ENCODE measurements around the gene NT5C1A.

The NT5C1A gene

GRCh38 chr1:39631361-39632322, 40.3 kb downstream of the NT5C1A start:
- Histone ChIP-seq H3K4me1 (ENCODE audit: insufficient read depth, low read length) (peaks cover 10% of the 10 kb centered on the region; the same call in 1 of the 2 replicates), H3K36me3 (ENCODE audit: insufficient read depth, low read length) (no peaks in the 10 kb centered on the region), H3K9ac (ENCODE audit: low read depth, low read length) (no peak overlapping the region), H3K9me3 (ENCODE audit: control insufficient read depth, insufficient read depth, low read length) (no peaks in the 10 kb centered on the region)

GRCh38 chr1:39628807-39629350, 43.0 kb downstream of the NT5C1A start:
- no peaks in the 10 kb centered on the region; the same call in 1 of the 2 replicates for H3K4me1 ChIP-seq (ENCODE audit: insufficient read depth, low read length)
- H3K36me3 ChIP-seq (ENCODE audit: insufficient read depth, low read length) = no peaks in the 10 kb centered on the region
- H3K9me3 ChIP-seq (ENCODE audit: control insufficient read depth, insufficient read depth, low read length) = no peaks in the 10 kb centered on the region
- no peak overlapping the region for H3K9ac ChIP-seq (ENCODE audit: low read depth, low read length)

GRCh38 chr1:39626646-39627045, 45.3 kb downstream of the NT5C1A start:
- no peaks in the 10 kb centered on the region for H3K36me3 ChIP-seq (ENCODE audit: insufficient read depth, low read length)
- no peak overlapping the region for H3K9ac ChIP-seq (ENCODE audit: low read depth, low read length)
- no peaks in the 10 kb centered on the region for H3K4me1 ChIP-seq (ENCODE audit: insufficient read depth, low read length)
- no peaks in the 10 kb centered on the region for H3K9me3 ChIP-seq (ENCODE audit: control insufficient read depth, insufficient read depth, low read length)

GRCh38 chr1:39625462-39626273, 46.2 kb downstream of the NT5C1A start:
- no peak overlapping the region for H3K9ac ChIP-seq (ENCODE audit: low read depth, low read length)
- no peaks in the 10 kb centered on the region for H3K4me1 ChIP-seq (ENCODE audit: insufficient read depth, low read length)
- H3K36me3 ChIP-seq (ENCODE audit: insufficient read depth, low read length) = no peaks in the 10 kb centered on the region
- H3K9me3 ChIP-seq (ENCODE audit: control insufficient read depth, insufficient read depth, low read length) = no peaks in the 10 kb centered on the region

- H3K9me3 ChIP-seq (ENCODE audit: control insufficient read depth, insufficient read depth, low read length) = no peaks in the 10 kb centered on the region
- H3K36me3 ChIP-seq (ENCODE audit: insufficient read depth, low read length) = no peaks in the 10 kb centered on the region
- H3K4me1 ChIP-seq (ENCODE audit: insufficient read depth, low read length) = no peaks in the 10 kb centered on the region
- no peak overlapping the region for H3K9ac ChIP-seq (ENCODE audit: low read depth, low read length)
Observed at GRCh38 chr1:39625009-39625408, 46.9 kb downstream of the NT5C1A start.

GRCh38 chr1:39623053-39623452, 48.9 kb downstream of the NT5C1A start:
- H3K36me3 ChIP-seq (ENCODE audit: insufficient read depth, low read length) = no peaks in the 10 kb centered on the region
- no peaks in the 10 kb centered on the region for H3K4me1 ChIP-seq (ENCODE audit: insufficient read depth, low read length)
- H3K9me3 ChIP-seq (ENCODE audit: control insufficient read depth, insufficient read depth, low read length) = no peaks in the 10 kb centered on the region
- H3K9ac ChIP-seq (ENCODE audit: low read depth, low read length) = no peak overlapping the region

GRCh38 chr1:39622427-39622826, 49.5 kb downstream of the NT5C1A start:
- no peak overlapping the region for H3K9ac ChIP-seq (ENCODE audit: low read depth, low read length)
- H3K36me3 ChIP-seq (ENCODE audit: insufficient read depth, low read length) = no peaks in the 10 kb centered on the region
- H3K9me3 ChIP-seq (ENCODE audit: control insufficient read depth, insufficient read depth, low read length) = no peaks in the 10 kb centered on the region
- no peaks in the 10 kb centered on the region for H3K4me1 ChIP-seq (ENCODE audit: insufficient read depth, low read length)

- Histone ChIP-seq H3K9me3 (ENCODE audit: control insufficient read depth, insufficient read depth, low read length) (no peaks in the 10 kb centered on the region), H3K4me1 (ENCODE audit: insufficient read depth, low read length) (no peaks in the 10 kb centered on the region), H3K36me3 (ENCODE audit: insufficient read depth, low read length) (no peaks in the 10 kb centered on the region), H3K9ac (ENCODE audit: low read depth, low read length) (no peak overlapping the region)
Observed at GRCh38 chr1:39620659-39621165, 51.2 kb downstream of the NT5C1A start.

GRCh38 chr1:39617488-39618049, 54.3 kb downstream of the NT5C1A start:
- H3K9ac ChIP-seq (ENCODE audit: low read depth, low read length) = no peak overlapping the region
- no peaks in the 10 kb centered on the region for H3K4me1 ChIP-seq (ENCODE audit: insufficient read depth, low read length)
- no peaks in the 10 kb centered on the region for H3K9me3 ChIP-seq (ENCODE audit: control insufficient read depth, insufficient read depth, low read length)
- no peaks in the 10 kb centered on the region for H3K36me3 ChIP-seq (ENCODE audit: insufficient read depth, low read length)

- no peaks in the 10 kb centered on the region for H3K36me3 ChIP-seq (ENCODE audit: insufficient read depth, low read length)
- no peak overlapping the region for H3K9ac ChIP-seq (ENCODE audit: low read depth, low read length)
- H3K4me1 ChIP-seq (ENCODE audit: insufficient read depth, low read length) = no peaks in the 10 kb centered on the region
- H3K9me3 ChIP-seq (ENCODE audit: control insufficient read depth, insufficient read depth, low read length) = no peaks in the 10 kb centered on the region
Observed at GRCh38 chr1:39615086-39615673, 56.7 kb downstream of the NT5C1A start.

- Histone ChIP-seq H3K36me3 (ENCODE audit: insufficient read depth, low read length) (no peaks in the 10 kb centered on the region), H3K4me1 (ENCODE audit: insufficient read depth, low read length) (no peaks in the 10 kb centered on the region), H3K9me3 (ENCODE audit: control insufficient read depth, insufficient read depth, low read length) (no peaks in the 10 kb centered on the region), H3K9ac (ENCODE audit: low read depth, low read length) (no peak overlapping the region)
Observed at GRCh38 chr1:39614488-39614887, 57.4 kb downstream of the NT5C1A start.

GRCh38 chr1:39613250-39613649, 58.7 kb downstream of the NT5C1A start:
- Histone ChIP-seq H3K4me1 (ENCODE audit: insufficient read depth, low read length) (no peaks in the 10 kb centered on the region), H3K9me3 (ENCODE audit: control insufficient read depth, insufficient read depth, low read length) (no peaks in the 10 kb centered on the region), H3K9ac (ENCODE audit: low read depth, low read length) (no peak overlapping the region), H3K36me3 (ENCODE audit: insufficient read depth, low read length) (no peaks in the 10 kb centered on the region)

GRCh38 chr1:39609618-39610331, 62.1 kb downstream of the NT5C1A start:
- peak overlapping the region; percentile 75 for H3K9ac ChIP-seq (ENCODE audit: low read depth, low read length)

More at GRCh38 chr1:39609618-39610331, 62.1 kb downstream of the NT5C1A start:
- no peaks in the 10 kb centered on the region for H3K36me3 ChIP-seq (ENCODE audit: insufficient read depth, low read length)
- no peaks in the 10 kb centered on the region for H3K4me1 ChIP-seq (ENCODE audit: insufficient read depth, low read length)
- no peaks in the 10 kb centered on the region for H3K9me3 ChIP-seq (ENCODE audit: control insufficient read depth, insufficient read depth, low read length)
